Umbilical cord (tissue), 2 donors: Measurements from ENCODE around the gene PLEKHB2. TPM values are rescaled to one million over a fixed set of nuclear protein-coding genes. Genes with fewer than 3 reads are reported as not detected.
"Not testable (repeated sequence)": the region's sequence is repeated elsewhere in the genome, so short reads cannot be mapped to it uniquely, and the experiment has no call there.

Experiments used
- DNase-seq: peaks from one replicate; pipeline ENCODE4 v3.0.0-alpha.2; 2015; ENCODE audit warnings: low spot score
- total RNA-seq: library from RNA; depleted of rRNA; stranded (reverse); fragments of >200 nt; gene quantifications from one replicate; pipeline ENCODE4 v1.2.3, GENCODE V29; 2014; ENCODE audit warnings: low replicate concordance; ENCODE audit not compliant: insufficient read depth

The PLEKHB2 gene
- total RNA-seq, 1 donor from 2014 or later = 54.7 TPM

DNA sequence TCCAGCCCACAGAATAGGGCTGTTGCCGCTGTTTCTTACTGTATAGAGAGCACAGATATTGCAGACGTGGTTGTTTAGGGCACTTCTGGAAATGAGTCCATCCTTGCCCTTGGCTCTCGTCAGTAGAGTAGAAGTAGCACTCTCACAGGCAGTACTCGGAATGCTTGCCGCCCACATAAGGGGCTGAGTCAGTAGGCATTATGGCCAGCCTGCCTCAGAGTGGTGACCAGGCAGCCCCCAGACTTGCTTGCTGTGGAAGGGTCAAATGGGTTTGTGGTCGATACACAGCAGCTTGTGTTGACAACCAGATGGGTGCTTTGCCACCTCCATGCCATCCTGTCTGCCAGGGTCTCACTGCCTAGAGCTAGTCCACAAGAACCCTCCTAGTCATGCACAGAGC, 38.7 kb downstream of the PLEKHB2 start:
- DNase-seq = no peak

DNA sequence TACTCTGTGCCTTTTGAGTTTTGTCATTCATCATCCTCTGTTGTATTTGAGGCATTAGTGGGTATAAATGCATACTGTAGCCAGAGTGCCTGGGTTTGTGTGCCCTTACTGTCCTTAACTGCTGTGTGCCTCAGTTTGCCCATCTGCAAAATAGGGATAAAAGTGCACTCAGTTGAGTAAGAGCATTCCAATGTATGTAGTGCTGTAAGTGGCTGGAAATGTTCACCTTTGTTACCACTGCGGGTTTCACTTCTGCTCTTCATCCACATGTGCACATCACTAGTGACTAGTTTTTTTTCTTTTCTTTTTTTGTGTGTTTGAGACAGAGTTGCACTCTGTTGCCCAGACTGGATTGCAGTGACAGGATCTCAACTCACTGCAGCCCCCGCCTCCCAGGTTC, 39.9 kb downstream of the PLEKHB2 start:
- no peak for DNase-seq

DNA sequence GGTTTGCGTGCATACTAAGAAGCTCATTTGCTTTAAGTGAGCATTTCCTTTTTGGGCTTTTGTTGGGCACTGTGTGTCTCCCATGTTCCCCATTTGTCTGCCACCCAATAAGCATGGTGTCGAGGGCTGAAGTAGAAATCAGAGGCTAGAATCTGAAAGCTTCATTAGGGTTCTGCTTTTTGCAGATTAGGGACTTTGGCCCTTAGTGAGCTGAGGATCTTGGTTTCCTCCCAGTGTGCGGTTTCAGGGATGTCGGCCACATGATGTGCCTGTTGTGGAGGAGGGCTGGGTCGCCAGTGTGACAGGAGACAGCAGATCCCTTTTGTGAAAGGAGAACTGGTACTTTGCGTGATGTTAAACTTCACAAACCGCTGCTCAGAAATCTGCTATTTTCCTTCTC, 41.1 kb downstream of the PLEKHB2 start:
- DNase-seq = no peak

DNA sequence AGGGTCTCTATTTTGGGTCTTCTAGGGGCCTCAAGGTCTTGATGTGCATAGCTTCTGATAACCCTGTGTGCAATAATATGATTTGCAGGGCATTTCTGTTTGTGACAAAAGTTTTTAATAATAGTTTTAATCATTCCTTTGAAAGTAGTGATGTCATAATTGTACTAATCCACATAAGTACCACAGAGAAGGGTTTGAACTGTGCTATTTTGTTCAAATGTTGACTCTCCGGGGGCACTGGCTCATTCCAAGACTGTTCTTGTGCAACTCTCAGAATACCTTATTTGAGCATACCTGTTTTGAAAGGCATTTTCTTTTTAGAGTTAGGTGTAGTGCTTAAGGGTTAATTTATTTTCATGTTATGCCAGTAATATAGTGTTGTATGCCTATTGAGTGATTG, 41.6 kb downstream of the PLEKHB2 start:
- DNase-seq = no peak

DNA sequence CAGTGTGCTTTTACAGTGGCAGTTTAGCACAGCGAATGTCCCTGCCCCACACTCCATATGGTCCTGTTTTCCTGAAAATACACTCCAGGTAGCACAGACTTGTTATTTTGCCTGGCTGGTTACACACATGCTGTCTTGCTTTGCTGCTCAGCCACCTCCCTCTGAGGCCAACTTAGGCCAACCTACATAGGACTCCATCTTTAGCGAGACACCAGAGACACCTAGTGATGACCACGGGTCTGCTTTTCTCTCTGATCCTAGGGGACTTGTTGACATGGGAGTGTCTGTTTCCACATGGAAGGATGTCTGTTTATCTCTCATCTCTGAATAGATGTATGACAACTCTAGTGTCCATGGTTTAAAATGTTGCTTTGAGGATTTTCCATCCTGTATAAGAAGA, 43.3 kb downstream of the PLEKHB2 start:
- DNase-seq = no peak

DNA sequence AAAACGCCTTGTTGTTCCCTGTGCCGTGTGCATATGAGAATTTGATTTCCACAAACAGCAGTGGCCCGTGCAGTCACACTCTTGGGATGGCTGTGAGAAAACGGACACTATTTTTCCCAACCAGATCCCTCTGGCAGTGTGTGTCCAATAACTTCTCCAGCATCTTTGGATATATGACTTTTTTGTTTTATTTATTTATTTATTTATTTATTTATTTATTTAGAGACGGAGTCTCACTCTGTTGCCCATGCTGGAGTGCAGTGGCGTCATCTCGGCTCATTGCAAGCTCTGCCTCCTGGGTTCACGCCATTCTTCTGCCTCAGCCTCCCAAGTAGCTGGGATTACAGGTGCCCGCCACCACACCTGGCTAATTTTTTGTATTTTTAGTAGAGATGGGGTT, 45.0 kb downstream of the PLEKHB2 start:
- not testable (repeated sequence) for DNase-seq

DNA sequence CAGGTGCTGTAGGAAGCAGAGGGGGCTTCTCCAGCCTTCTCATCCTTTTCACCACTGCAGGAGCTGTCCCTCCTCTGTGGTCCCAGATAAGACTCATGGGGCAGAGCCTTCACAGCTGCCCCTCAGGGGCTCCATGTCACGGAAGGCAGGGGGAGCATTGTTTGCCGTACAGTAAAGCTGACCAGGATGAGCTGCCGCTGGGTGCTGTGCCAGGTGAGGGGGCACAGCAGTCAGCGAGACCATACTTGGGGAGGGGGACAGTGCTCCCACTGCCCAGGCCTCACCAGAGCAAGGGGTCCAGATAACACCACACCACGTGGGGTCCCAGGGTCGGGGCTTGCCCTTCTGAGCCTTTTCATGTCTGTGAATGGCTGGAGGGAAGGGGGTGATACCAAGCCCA, 46.3 kb downstream of the PLEKHB2 start:
- no peak for DNase-seq

DNA sequence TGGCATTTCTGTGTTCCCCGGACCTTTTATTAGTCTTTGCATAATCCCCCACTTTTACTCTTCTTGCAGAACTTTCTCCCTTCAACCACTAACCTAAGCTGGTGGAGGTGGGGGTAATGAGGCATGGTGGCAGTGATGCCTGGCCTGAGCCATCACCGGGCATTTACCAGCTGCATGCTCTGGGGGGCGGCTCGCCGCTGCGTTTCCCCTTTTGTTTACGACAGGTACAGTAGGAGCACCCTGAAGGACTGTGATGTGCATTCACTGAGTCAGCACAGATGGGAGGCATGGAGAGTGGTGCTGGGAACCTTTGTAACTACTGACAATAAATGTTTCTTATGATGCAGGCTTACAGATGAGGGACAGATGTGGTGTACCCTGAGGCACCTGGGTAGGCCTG, 46.9 kb downstream of the PLEKHB2 start:
- no peak for DNase-seq

DNA sequence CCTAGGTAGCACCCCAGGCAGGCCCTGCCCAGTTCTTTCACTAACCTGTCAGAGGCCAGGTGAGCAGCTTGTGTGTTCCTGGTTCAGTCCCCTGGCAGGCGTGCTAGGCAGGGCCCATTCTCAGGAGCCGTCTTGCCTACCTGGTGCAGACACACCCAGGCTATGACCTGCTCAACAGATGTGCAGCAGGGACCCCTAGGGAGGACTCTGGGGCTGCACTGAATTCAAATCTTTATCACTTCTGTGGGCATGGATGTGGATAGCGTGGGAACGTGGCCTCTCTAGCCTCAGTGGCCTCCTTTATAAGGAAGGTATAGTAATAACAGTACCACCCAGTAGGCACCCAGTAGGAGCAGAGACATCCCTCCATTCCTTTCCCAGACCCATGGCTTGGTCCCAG, 48.4 kb downstream of the PLEKHB2 start:
- DNase-seq = no peak

DNA sequence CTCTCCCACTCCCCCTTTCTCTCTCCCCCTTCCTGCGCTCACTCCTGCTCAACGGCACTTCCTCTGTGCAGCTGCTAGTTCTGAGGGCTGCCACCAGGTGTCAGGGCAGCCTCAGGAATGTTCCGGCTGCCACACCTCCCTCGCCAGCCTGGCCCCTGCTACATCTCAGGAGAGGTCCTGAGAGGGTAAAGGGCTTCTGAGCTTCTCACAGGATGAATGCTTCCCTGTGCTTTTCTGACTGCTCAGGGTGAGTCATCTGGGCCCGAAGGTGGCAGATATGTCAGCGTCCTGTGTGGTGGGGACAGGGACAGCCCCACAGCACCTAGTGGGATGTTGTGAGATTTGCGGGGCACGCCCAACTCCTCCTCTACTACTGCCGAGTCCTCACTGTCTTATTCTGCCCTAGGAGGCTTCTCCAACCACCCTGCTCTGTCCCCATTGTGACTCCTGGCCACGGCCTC, 49.0 kb downstream of the PLEKHB2 start:
- DNase-seq = peak; percentile 62

DNA sequence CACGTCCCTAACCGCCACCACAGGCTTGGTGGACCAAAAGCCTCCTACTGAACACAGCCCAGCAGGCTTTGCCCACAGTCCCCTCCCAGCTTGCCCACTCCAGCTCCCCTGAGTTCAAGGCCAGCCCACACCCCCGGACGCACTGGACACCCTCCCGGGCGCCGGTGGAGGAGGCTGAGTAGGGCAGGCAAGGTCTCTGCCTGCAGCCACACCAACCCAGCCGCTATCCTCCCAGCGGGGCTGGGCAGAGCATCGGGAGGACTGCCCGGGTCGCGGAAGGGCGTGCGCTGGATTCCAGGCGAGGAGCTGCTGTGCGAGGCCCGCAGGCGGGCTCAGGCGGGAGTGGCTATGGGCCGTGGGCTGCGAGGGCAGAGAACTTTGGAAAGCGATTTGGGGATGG, 49.5 kb downstream of the PLEKHB2 start:
- DNase-seq = no peak

DNA sequence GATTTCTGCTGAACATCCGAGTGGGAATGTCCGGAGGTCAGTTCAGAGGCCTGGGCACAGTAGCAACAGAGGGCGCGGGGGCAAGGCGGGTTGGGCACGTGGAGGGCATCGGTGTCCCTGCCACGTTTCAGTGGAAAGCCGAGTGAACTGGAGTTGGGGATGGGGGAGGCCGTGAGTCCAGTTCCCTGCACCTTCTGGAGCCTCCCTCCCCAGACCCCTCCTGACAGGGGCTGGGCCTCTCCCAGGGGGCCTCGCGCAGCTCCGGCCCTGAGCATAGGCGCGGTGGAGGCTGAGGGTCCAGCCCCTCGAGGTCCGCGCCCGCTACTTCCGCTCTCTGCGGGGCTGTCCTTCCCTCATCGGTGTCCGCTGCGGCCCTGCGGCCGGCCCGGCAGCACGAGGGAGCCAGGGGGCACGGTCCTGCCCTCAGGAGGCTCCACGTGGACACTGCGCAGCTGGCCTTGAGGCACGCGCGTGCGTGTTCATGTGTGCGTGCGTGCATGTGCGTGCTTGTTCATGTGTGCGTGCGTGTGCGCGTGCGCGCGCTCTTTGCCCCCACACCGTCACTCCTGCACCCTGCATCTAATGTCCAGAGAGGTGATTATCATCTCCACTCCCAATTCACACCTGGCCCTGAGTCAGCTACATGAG, 50.2 kb downstream of the PLEKHB2 start:
- no peak for DNase-seq

DNA sequence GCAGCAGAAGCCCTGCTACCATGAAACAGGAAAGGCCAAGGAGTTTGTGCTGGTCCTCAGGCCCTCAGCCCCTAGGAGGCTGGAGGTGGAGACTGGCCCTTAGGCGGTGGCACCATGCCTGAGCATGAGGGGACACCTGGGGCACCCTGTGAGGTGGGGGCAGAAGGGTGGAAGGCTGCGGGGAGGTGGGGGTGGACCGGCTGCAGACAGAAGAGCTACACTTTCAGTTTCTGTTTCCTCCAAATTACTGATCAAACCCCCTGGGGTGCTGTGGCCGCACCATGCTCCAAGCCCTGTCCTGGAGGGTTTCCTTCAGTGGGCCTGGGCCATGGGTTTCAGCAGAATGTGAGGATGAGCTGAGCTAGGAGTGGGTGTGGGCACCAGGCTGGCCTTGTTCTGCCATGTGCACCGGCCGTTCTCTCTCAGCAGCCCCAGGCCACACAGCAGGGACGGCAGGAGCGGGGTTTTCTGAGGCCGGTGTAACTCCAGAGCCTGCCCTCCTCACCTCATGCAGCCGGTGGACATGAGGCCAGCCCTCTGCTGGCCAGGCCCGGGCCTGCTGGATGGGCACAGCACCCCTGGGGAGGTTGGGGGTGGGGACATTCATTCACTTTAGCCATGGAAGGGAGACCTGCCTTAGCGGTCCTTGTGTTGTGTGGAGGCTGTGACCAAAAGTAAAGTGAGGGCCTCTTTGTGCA, 51.5 kb downstream of the PLEKHB2 start:
- no peak for DNase-seq

DNA sequence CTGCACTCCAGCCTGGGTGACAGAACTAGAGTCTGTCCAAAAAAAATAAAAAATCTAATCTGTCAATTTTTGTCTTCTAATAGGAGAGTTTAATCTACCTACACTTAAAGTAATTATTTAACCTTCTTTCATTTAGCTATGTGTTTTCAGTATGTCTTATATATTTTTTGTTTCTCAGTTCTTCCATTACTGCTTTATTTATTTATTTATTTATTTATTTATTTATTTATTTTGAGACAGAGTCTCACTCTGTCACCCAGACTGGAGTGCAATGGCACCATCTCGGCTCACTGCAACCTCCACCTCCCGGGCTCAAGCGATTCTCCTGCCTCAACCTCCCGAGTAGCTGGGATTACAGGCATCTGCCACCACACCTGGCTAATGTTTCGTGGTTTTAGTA, 60.4 kb downstream of the PLEKHB2 start:
- not testable (repeated sequence) for DNase-seq

DNA sequence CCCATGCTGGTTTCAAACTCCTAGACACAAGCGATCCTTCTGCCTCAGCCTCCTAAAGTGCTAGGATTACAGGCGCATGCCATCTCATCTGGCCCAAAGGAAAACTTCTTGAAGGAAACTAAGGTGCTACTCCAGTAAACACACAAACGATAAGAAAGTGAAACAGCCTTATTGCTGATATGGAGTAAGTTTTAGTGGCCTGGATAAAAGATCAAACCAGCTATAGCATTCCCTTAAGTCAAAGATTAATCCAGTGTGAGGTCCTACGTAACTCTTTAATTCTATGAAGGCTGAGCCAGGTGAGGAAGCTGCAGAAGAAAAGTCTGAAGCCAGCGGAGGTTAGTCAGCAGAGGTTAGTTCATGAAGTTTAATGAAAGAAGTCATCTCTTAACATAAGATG, 63.4 kb downstream of the PLEKHB2 start:
- no peak for DNase-seq

DNA sequence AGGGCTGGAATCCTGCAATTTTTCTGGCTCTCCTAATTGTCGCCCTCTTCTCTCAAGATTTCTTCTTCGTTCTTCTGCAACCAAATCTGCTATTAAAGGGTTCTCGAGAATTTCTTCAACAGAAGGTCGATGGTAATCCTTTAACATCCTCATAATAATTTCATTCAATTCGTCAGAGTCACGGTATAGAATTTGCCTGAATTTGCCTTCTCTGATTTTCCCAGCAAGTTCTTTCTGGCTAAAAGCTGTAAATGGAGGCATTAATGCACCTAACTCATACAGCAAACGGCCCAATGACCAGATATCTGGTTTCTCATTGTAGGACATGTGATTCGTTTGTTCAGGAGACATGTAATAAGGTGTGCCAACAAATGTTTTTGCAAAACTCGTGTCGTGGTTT, 72.9 kb downstream of the PLEKHB2 start:
- not testable (repeated sequence) for DNase-seq

DNA sequence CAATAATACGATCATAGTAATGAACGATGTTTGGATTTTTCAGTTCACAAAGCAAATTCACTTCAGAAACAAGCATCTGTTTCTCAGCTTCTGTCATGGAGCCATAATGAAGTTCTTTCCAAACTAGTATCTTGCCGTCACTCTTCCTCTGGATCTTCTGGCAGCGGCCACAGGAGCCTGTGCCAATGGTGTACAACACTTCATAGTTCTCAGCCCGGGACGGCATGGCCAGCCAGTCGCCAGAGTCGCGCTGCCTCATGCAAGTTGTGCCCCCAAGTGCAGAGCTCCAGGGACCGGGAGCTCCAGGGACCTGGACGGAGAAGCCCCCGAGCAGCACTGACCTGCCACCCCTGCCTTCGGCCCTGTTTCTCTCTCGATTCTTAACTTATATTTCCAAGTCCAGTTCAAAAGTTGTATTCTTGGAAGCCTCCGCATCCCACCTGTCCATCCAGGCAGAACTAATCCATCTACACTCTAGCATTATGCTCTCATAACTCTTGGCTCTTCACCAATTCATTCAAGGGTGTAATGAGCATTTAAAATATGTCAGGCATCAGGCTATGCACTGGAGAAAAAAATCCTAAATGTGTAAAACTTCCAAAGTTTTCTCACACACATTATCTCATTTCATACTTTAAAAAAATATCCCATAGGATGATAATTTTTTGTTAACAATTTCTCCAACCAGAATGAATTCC, 73.7 kb downstream of the PLEKHB2 start:
- DNase-seq = not testable (repeated sequence)

DNA sequence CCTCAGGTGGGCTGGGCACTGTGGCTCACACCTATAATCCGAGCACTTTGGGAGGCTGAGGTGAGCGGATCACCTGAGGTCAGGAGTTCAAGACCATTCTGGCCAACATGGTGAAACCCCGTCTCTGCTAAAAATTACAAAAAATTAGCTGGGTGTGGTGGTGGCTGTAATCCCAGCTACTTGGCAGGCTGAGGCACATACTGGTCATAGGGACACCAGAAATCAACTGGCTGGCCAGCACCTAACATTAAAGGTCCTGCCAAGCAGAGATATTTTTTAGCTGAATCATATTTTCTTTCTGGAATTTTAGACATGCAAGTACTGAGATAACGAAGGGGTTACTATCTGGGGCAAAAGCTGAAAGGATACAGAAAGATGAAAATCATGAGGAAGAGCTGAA, 76.3 kb downstream of the PLEKHB2 start:
- DNase-seq = not testable (repeated sequence)

DNA sequence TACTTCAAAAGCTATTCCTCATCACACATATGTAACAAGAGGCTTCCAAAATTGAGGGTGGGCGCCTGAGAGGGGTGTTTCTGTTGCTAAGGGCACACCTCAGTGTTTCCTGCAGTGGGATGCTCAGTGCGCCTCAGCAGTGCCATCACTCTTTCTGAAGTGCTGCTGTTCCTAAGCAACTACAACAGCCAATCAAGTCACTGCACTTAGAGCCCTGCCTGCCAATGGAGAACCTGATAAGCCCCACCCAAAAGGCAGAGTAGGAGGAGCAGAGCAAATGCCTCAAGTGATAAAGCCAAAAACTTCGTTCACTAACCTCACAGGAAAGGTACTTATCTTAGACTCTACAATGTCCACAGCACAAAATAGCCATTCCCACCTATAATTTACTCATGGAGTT, 88.3 kb downstream of the PLEKHB2 start:
- DNase-seq = not testable (repeated sequence)

DNA sequence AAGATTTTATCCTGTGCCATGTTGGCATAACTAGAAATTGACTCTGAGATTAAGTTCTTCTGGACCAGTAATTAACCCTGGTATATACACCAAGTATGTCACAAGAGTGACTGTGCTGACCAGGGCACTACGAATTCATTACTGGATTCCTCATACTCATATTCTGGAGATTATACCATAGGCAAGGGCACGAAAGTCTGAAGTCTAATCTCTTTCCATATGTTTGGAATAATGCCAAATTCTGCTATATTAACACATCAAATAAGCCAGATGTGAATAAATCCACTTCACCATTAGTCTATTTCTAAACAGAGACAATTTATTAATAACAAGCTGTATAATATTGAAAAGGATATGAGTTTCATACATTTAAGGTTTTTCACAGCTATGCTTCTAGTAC, 91.0 kb downstream of the PLEKHB2 start:
- DNase-seq = not testable (repeated sequence)
